ENCODE measurements around the gene SULT1B1. TPM values are rescaled to one million over a fixed set of nuclear protein-coding genes. Genes with fewer than 3 reads are reported as not detected.

The SULT1B1 gene
- total RNA-seq, 4 donors from 2014 or later, result 0.39 to 3.3 (median 1.1) TPM

DNA sequence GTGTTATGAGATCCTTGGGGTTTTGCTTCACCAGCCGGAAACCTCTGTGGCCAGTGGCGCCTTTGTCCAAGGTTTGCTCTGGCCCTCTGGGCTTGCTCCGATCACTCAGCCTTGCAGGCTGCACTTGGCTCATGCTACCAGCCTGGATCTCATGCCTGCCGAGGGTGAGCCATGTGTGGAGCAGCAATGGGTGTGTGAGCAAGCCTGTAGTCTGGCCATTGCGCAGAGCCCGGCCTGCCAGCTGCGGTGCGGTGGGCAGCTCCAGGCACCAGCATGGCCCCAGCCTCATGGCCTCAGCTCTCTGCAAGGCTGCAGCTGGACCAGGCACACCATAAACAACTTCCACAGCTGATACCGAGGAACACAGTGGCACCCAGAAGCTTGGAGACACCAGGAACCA is 17.8 kb downstream of the SULT1B1 start:
- no peak overlapping the region for H3K4me3 ChIP-seq
- H3K4me1 ChIP-seq, result no peaks in the 10 kb centered on the region
- 90 to 98% methylated on average over 9 of the region's 9 CpGs for WGBS, 2 donors
- TF ChIP-seq, protein P1, sequence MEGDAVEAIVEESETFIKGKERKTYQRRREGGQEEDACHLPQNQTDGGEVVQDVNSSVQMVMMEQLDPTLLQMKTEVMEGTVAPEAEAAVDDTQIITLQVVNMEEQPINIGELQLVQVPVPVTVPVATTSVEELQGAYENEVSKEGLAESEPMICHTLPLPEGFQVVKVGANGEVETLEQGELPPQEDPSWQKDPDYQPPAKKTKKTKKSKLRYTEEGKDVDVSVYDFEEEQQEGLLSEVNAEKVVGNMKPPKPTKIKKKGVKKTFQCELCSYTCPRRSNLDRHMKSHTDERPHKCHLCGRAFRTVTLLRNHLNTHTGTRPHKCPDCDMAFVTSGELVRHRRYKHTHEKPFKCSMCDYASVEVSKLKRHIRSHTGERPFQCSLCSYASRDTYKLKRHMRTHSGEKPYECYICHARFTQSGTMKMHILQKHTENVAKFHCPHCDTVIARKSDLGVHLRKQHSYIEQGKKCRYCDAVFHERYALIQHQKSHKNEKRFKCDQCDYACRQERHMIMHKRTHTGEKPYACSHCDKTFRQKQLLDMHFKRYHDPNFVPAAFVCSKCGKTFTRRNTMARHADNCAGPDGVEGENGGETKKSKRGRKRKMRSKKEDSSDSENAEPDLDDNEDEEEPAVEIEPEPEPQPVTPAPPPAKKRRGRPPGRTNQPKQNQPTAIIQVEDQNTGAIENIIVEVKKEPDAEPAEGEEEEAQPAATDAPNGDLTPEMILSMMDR (IDR thresholded peaks at IDR 0.05), result no peak
- TF ChIP-seq POLR2A (IDR thresholded peaks at IDR 0.05), result no peak
- TF ChIP-seq EP300 (IDR thresholded peaks at IDR 0.05), result no peak
- DNase-seq (ENCODE audit: low spot score in 2 of 2), result no peak
- no peak overlapping the region for H3K27ac ChIP-seq
- H3K9me3 ChIP-seq, result peaks cover 0 to 16% (median 0%) of the 10 kb centered on the region in 4 donors
- H3K36me3 ChIP-seq, result no peaks in the 10 kb centered on the region
- no peaks in the 10 kb centered on the region for H3K27me3 ChIP-seq

GRCh38 chr4:69738872-69739271 is 21.5 kb downstream of the SULT1B1 start:
- Histone ChIP-seq H3K27ac (no peak overlapping the region), H3K4me1 (no peaks in the 10 kb centered on the region), H3K9me3 (no peaks in the 10 kb centered on the region), H3K36me3 (no peaks in the 10 kb centered on the region), H3K27me3 (no peaks in the 10 kb centered on the region), H3K4me3 (no peak overlapping the region)
- TF ChIP-seq, protein P1 (IDR thresholded peaks at IDR 0.05), result no peak
- TF ChIP-seq POLR2A (IDR thresholded peaks at IDR 0.05) (no peak), EP300 (IDR thresholded peaks at IDR 0.05) (no peak)
- WGBS, 2 donors, result 33 to 57% methylated on average over 1 of the region's 1 CpG
- DNase-seq (ENCODE audit: low spot score in 2 of 2), result no peak

DNA sequence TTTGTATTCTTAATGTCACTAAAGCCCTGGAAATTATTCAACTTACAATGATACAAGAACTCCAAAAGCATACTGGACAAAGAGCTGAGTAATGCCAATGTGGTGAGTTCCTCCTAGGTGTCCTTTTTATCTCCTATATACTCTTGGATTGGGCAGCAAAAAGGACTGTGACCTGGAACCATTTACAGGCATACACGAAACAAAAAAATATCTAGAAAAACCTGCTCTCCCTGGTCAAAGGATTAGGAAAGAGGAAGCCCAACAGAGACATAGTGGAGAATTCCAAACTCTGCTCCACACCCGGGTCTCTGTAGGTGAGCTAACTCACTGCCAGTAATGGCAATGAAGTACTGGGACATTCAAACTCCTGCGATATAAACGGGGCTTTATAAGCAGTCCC is 25.3 kb downstream of the SULT1B1 start:
- Histone ChIP-seq H3K36me3 (no peaks in the 10 kb centered on the region), H3K27me3 (no peaks in the 10 kb centered on the region), H3K9me3 (no peaks in the 10 kb centered on the region), H3K4me3 (no peak overlapping the region), H3K27ac (no peak overlapping the region), H3K4me1 (peaks cover 0 to 19% (median 5%) of the 10 kb centered on the region in 4 donors)
- WGBS, 2 donors, result 85 to 93% methylated on average over 4 of the region's 4 CpGs
- no peak for DNase-seq (ENCODE audit: low spot score in 2 of 2)
- TF ChIP-seq EP300 (IDR thresholded peaks at IDR 0.05) (no peak), POLR2A (IDR thresholded peaks at IDR 0.05) (no peak)
- TF ChIP-seq, protein P1 (IDR thresholded peaks at IDR 0.05), result no peak

DNA sequence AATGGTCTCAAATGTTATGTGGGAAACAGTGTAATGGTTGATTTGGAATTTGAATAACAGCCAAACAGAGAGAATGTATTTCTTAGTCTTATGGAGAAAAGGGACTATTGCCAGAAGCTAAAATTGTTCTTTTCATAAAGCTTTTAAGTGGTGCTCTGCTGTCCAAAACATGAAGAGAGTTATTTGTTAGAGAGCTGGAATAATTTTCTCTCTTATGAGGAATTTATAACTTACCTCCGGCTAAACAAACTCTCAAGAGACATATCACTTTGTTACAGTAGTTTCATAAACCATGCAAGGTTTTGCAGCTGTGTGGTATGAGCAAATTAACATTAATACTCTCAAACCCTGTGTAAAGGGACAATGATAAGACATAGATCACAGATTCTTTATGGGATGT is 28.6 kb downstream of the SULT1B1 start:
- H3K4me1 ChIP-seq, result peaks cover 0 to 31% (median 6%) of the 10 kb centered on the region in 4 donors
- H3K27me3 ChIP-seq, result no peaks in the 10 kb centered on the region
- H3K9me3 ChIP-seq, result no peaks in the 10 kb centered on the region
- TF ChIP-seq POLR2A (IDR thresholded peaks at IDR 0.05) (no peak), EP300 (IDR thresholded peaks at IDR 0.05) (no peak)
- TF ChIP-seq, protein P1 (IDR thresholded peaks at IDR 0.05), result no peak
- peak overlapping the region in 1 of 4 donors; percentile 18 for H3K27ac ChIP-seq
- no peaks in the 10 kb centered on the region for H3K36me3 ChIP-seq
- no peak overlapping the region for H3K4me3 ChIP-seq
- DNase-seq (ENCODE audit: low spot score in 2 of 2), result no peak
- WGBS, 2 donors, result 21 to 24% methylated on average over 1 of the region's 1 CpG

- H3K4me1 ChIP-seq, result peaks cover 0 to 37% (median 9%) of the 10 kb centered on the region in 4 donors
- H3K27me3 ChIP-seq, result no peaks in the 10 kb centered on the region
- H3K27ac ChIP-seq, result peak overlapping the region in 2 of 4 donors; percentile 46 to 50
- no peak for TF ChIP-seq POLR2A (IDR thresholded peaks at IDR 0.05)
- no peak for TF ChIP-seq EP300 (IDR thresholded peaks at IDR 0.05)
- WGBS, 2 donors, result 24 to 26% methylated on average over 1 of the region's 1 CpG
- H3K4me3 ChIP-seq, result no peak overlapping the region
- H3K9me3 ChIP-seq, result no peaks in the 10 kb centered on the region
- no peaks in the 10 kb centered on the region for H3K36me3 ChIP-seq
- DNase-seq (ENCODE audit: low spot score in 2 of 2), result no peak
These were observed 29.2 kb downstream of the SULT1B1 start for GRCh38 chr4:69731241-69731640.

DNA sequence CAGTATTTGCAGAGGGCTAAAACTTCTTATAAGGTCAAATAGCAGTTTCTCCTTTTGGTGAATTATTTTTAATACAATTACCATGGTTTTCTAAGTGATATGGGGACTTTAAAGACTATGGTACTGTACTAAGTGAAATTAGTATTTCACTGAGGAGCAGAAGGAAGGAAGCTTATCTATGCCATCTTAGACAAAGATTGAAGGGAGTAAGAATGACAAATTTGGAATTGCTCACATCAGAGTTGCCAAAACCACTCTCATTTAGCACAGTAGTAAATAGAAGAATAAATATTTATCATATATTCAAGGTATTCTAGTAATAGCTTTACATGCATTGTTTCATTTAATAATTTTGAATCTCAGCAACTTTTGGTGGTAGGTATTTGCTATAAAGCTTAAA is 30.4 kb downstream of the SULT1B1 start:
- no peaks in the 10 kb centered on the region for H3K36me3 ChIP-seq
- H3K9me3 ChIP-seq, result no peaks in the 10 kb centered on the region
- DNase-seq (ENCODE audit: low spot score in 2 of 2), result no peak
- no peak overlapping the region for H3K4me3 ChIP-seq
- H3K27ac ChIP-seq, result peak overlapping the region in 1 of 4 donors; percentile 22
- peaks cover 0 to 40% (median 10%) of the 10 kb centered on the region in 4 donors for H3K4me1 ChIP-seq
- no peaks in the 10 kb centered on the region for H3K27me3 ChIP-seq
- TF ChIP-seq, protein P1 (IDR thresholded peaks at IDR 0.05), result no peak
- TF ChIP-seq EP300 (IDR thresholded peaks at IDR 0.05) (no peak), POLR2A (IDR thresholded peaks at IDR 0.05) (no peak)

All from tibial nerve (tissue), 4 donors.